Measurements from ENCODE around the gene TMPRSS7. TPM values are rescaled to one million over a fixed set of nuclear protein-coding genes. Genes with fewer than 3 reads are reported as not detected.

The TMPRSS7 gene
- total and polyA plus RNA-seq, 2 of the 8 experiments (the other 6 are each of a cell fraction or from before 2014, with no cell fraction given) = not detected

DNA sequence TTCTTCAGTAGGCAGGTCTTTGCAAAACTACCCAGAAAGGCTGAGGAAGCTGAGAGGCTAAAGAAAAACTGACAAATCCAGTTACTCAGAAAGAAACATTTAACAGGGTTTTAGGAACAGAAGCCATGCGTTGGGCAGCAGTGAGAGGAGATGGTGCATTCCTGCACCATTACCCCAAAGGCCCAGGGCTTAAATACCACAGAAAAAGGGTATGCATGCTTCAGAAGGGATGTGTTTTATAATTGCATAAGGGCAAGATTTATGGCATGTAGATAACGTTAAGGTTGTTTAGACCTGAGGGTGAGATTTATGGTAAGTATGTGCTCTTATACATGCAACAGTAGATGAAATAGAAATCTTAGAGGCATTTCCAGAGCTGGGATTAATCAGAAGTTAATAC, 61.6 kb downstream of the TMPRSS7 start:
- no peaks in the 10 kb centered on the region for H3K23me2 ChIP-seq (ENCODE audit: low read depth, low read length)
- no peak for TF ChIP-seq JUN (IDR thresholded peaks at IDR 0.05; ENCODE audit: low read depth, low read length)
- TF ChIP-seq BACH1 (IDR thresholded peaks at IDR 0.05; ENCODE audit: low read length) = no peak
- no peak for TF ChIP-seq SAP30 (IDR thresholded peaks at IDR 0.05; ENCODE audit: insufficient read depth, insufficient replicate concordance, low read length)
- TF ChIP-seq CREB1 (IDR thresholded peaks at IDR 0.05) = no peak
- no peak for TF ChIP-seq ZNF274 (IDR thresholded peaks at IDR 0.05; ENCODE audit: borderline replicate concordance, extremely low read depth, low read length)
- TF ChIP-seq KDM4A (IDR thresholded peaks at IDR 0.05; ENCODE audit: low read depth, low read length, severe bottlenecking) = no peak
- no peak for TF ChIP-seq TBP (IDR thresholded peaks at IDR 0.05; ENCODE audit: low read depth, low read length)
- no peak for TF ChIP-seq YY1 (IDR thresholded peaks at IDR 0.05; ENCODE audit: low read depth, low read length)
- no peak for TF ChIP-seq GABPA (IDR thresholded peaks at IDR 0.05; ENCODE audit: borderline replicate concordance, insufficient read depth, low read length)
- no peak for TF ChIP-seq NANOG (IDR thresholded peaks at IDR 0.05; ENCODE audit: insufficient read depth, low read depth, low read length, poor library complexity, severe bottlenecking)
- no peak for TF ChIP-seq POU5F1 (IDR thresholded peaks at IDR 0.05; ENCODE audit: low read depth, low read length)
- no peak for TF ChIP-seq EGR1 (IDR thresholded peaks at IDR 0.05; ENCODE audit: borderline replicate concordance, low read depth, low read length)
- TF ChIP-seq POLR2AphosphoS5 (IDR thresholded peaks at IDR 0.05; ENCODE audit: low read depth, low read length) = no peak
- no peak for TF ChIP-seq CHD1 (IDR thresholded peaks at IDR 0.05; ENCODE audit: low read depth, low read length)

More for the DNA sequence above, 61.6 kb downstream of the TMPRSS7 start:
- Histone ChIP-seq H4K8ac (ENCODE audit: extremely low read depth, insufficient read depth, low read length) (no peak overlapping the region), H3K4me3 (ENCODE audit: extremely low read depth in 1 of 4, insufficient read depth in 2 of 4, low read depth in 3 of 4, low read length in 4 of 4) (no peak overlapping the region), H3K4ac (replicated peaks; ENCODE audit: insufficient read length, low read depth, low read length) (no peak overlapping the region), H2BK120ac (replicated peaks; ENCODE audit: low read depth, low read length) (no peak overlapping the region), H3K36me3 (ENCODE audit: control insufficient read depth in 2 of 4, insufficient read depth in 4 of 4, low read length in 3 of 4) (peaks cover 0 to 6% (median 1%) of the 10 kb centered on the region in 4 experiments; a peak in 2 of 8 replicates), H4K20me1 (replicated peaks in 1 of 2; ENCODE audit: control insufficient read depth in 1 of 2, insufficient read depth in 2 of 2, low read length in 2 of 2) (no peaks in the 10 kb centered on the region), H3K79me1 (ENCODE audit: low read depth, low read length) (no peaks in the 10 kb centered on the region; the same call in 1 of the 2 replicates), H3K4me2 (ENCODE audit: insufficient read depth in 1 of 2, low read depth in 2 of 2, low read length in 2 of 2) (no peak overlapping the region), H2AK5ac (ENCODE audit: low read depth, low read length) (no peak overlapping the region), H3K79me2 (ENCODE audit: control insufficient read depth in 1 of 2, insufficient read depth in 2 of 2, low read length in 2 of 2) (no peaks in the 10 kb centered on the region), H2BK5ac (ENCODE audit: low read depth, low read length) (no peak overlapping the region), H2BK15ac (ENCODE audit: low read length) (no peak overlapping the region), H3K23ac (ENCODE audit: insufficient read length) (no peak overlapping the region), H3K56ac (replicated peaks; ENCODE audit: insufficient read length, low read depth, low read length) (no peak overlapping the region), H3K9ac (replicated peaks in 1 of 4; ENCODE audit: extremely low read depth in 1 of 4, low read depth in 3 of 4, low read length in 3 of 4) (no peak overlapping the region), H3K18ac (ENCODE audit: extremely low read depth, low read length) (no peak overlapping the region), H3K14ac (ENCODE audit: insufficient read length) (no peak overlapping the region), H2AFZ (ENCODE audit: low read length) (no peak overlapping the region), H2BK12ac (ENCODE audit: low read depth, low read length) (no peak overlapping the region), H3K9me3 (ENCODE audit: insufficient read depth in 2 of 2, low read depth in 1 of 2, low read length in 1 of 2) (no peaks in the 10 kb centered on the region), H3K27me3 (replicated peaks in 1 of 4; ENCODE audit: control insufficient read depth in 3 of 4, extremely low read depth in 1 of 4, insufficient read depth in 3 of 4, low read length in 3 of 4) (no peaks in the 10 kb centered on the region), H2BK20ac (ENCODE audit: low read length) (no peak overlapping the region), H4K91ac (replicated peaks; ENCODE audit: insufficient read length, low read length) (no peak overlapping the region), H3K4me1 (replicated peaks in 1 of 4; ENCODE audit: control insufficient read depth in 3 of 4, insufficient read depth in 4 of 4, low read length in 3 of 4) (peaks cover 2 to 10% (median 5%) of the 10 kb centered on the region in 4 experiments; a peak in 5 of 7 replicates), H4K5ac (ENCODE audit: insufficient read length, low read depth, low read length) (no peak overlapping the region), H3K27ac (ENCODE audit: low read depth, low read length) (no peak overlapping the region)
- FAIRE-seq (no peak), DNase-seq (ENCODE audit: low read depth in 1 of 2, low spot score in 2 of 2) (no peak)
- ChIA-PET CTCF (ENCODE audit: partially characterized antibody) (interaction anchor here (0.7 to 2.1 kb wide), 2 partner anchors 15 to 437 kb away, joined by 3 to 6 read pairs; no protein-coding TSS in a partner anchor), POLR2A (ENCODE audit: partially characterized antibody) (no interaction called here)
- 80% methylated on average over 2 of the region's 2 CpGs; no CpG with 5 or more reads in 1 of the 2 experiments for WGBS, 2 experiments (ENCODE audit: extremely low coverage in 1 of 2, insufficient coverage in 1 of 2, insufficient read length in 1 of 2, insufficient replicate concordance in 2 of 2, low coverage in 1 of 2, low lambda C conversion rate in 2 of 2, missing lambda C conversion rate in 1 of 2)
